ENCODE data around the gene LBR. TPM values are rescaled to one million over a fixed set of nuclear protein-coding genes. Genes with fewer than 3 reads are reported as not detected.

Gene LBR
- total RNA-seq, 1 donor from 2014 or later = 37.1 TPM

DNA sequence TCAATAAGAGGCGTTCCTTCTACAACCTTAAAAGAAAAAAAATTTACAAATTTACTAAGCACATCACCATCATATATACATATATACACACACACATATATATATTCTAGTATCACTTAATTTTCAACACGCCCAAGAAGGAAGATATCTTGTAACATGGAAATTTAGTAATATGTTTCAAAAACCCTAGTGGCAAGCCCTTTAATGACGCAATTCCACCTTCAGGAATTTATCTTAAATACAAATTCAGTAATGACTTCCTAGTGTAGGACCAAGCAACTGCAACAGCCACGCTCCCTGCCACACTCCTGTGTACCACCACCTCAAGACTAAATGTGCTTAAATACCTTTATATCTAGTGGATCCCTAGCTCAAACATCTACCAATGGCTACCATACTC, 12.5 kb downstream of the LBR start:
- Histone ChIP-seq H3K27me3 (ENCODE audit: control insufficient read depth, insufficient read depth, low read length) (no peaks in the 10 kb centered on the region), H3K36me3 (ENCODE audit: control insufficient read depth, insufficient read depth, low read length) (peaks cover 1% of the 10 kb centered on the region), H3K4me3 (ENCODE audit: low read depth, low read length) (no peak overlapping the region)
- no peak for DNase-seq (ENCODE audit: low read depth)
- no peak for TF ChIP-seq CTCF (IDR thresholded peaks at IDR 0.05; ENCODE audit: insufficient read depth, low read length, poor library complexity, severe bottlenecking)

GRCh38 chr1:225413708-225414375, 14.0 kb downstream of the LBR start:
- no peak for DNase-seq (ENCODE audit: low read depth)
- Histone ChIP-seq H3K36me3 (ENCODE audit: control insufficient read depth, insufficient read depth, low read length) (peaks cover 1% of the 10 kb centered on the region), H3K27me3 (ENCODE audit: control insufficient read depth, insufficient read depth, low read length) (no peaks in the 10 kb centered on the region), H3K4me3 (ENCODE audit: low read depth, low read length) (no peak overlapping the region)
- peak; percentile 12 for TF ChIP-seq CTCF (IDR thresholded peaks at IDR 0.05; ENCODE audit: insufficient read depth, low read length, poor library complexity, severe bottlenecking)

DNA sequence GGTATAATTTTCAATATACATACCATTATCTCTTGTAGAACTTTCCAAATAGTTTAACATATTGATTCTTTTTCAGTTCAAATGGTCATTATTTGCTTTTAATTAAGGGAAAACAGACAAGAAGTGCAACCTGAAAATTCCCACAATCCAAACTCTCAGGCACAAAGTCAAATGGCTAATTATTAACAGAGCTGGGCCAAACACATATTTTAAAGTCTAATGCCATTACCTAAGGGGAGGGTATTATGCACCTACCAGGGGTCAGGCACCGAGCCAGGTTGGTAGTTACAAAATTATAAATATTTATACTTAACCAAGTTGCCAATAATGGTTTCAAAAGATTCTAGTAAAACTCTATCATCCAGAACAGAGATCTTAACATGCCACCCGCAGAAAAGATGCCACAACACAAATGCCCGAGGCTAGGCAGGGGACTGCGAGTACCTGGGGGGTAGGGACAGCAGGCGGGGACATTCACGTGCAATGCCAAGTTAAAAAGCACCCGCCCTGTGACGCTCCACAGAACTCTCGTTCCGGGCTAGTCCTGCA, 15.0 kb downstream of the LBR start:
- no peak for TF ChIP-seq CTCF (IDR thresholded peaks at IDR 0.05; ENCODE audit: insufficient read depth, low read length, poor library complexity, severe bottlenecking)
- no peak for DNase-seq (ENCODE audit: low read depth)
- Histone ChIP-seq H3K27me3 (ENCODE audit: control insufficient read depth, insufficient read depth, low read length) (no peaks in the 10 kb centered on the region), H3K36me3 (ENCODE audit: control insufficient read depth, insufficient read depth, low read length) (peaks cover under 1% of the 10 kb centered on the region), H3K4me3 (ENCODE audit: low read depth, low read length) (no peak overlapping the region)

- TF ChIP-seq CTCF (IDR thresholded peaks at IDR 0.05; ENCODE audit: insufficient read depth, low read length, poor library complexity, severe bottlenecking) = no peak
- no peaks in the 10 kb centered on the region for H3K36me3 ChIP-seq (ENCODE audit: control insufficient read depth, insufficient read depth, low read length)
- no peak for DNase-seq (ENCODE audit: low read depth)
- H3K4me3 ChIP-seq (ENCODE audit: low read depth, low read length) = no peak overlapping the region
- no peaks in the 10 kb centered on the region for H3K27me3 ChIP-seq (ENCODE audit: control insufficient read depth, insufficient read depth, low read length)
These were observed 15.5 kb downstream of the LBR start for GRCh38 chr1:225412321-225412720.

- TF ChIP-seq CTCF (IDR thresholded peaks at IDR 0.05; ENCODE audit: insufficient read depth, low read length, poor library complexity, severe bottlenecking) = no peak
- H3K4me3 ChIP-seq (ENCODE audit: low read depth, low read length) = no peak overlapping the region
- DNase-seq (ENCODE audit: low read depth) = no peak
- no peaks in the 10 kb centered on the region for H3K27me3 ChIP-seq (ENCODE audit: control insufficient read depth, insufficient read depth, low read length)
- no peaks in the 10 kb centered on the region for H3K36me3 ChIP-seq (ENCODE audit: control insufficient read depth, insufficient read depth, low read length)
These were observed 17.8 kb downstream of the LBR start for GRCh38 chr1:225410036-225410435.

GRCh38 chr1:225409051-225409450, 18.8 kb downstream of the LBR start:
- no peaks in the 10 kb centered on the region for H3K36me3 ChIP-seq (ENCODE audit: control insufficient read depth, insufficient read depth, low read length)
- TF ChIP-seq CTCF (IDR thresholded peaks at IDR 0.05; ENCODE audit: insufficient read depth, low read length, poor library complexity, severe bottlenecking) = no peak
- no peak overlapping the region for H3K4me3 ChIP-seq (ENCODE audit: low read depth, low read length)
- no peaks in the 10 kb centered on the region for H3K27me3 ChIP-seq (ENCODE audit: control insufficient read depth, insufficient read depth, low read length)
- DNase-seq (ENCODE audit: low read depth) = no peak
